Epithelial cell of proximal tubule (primary cell): ENCODE measurements around the gene GNLY. TPM values are rescaled to one million over a fixed set of nuclear protein-coding genes. Genes with fewer than 3 reads are reported as not detected.

ENCODE experiments used
- DNase-seq: peaks from one replicate; pipeline ENCODE4 v3.0.0-alpha.2; 2011; ENCODE audit warnings: low read depth
- H3K4me3 ChIP-seq: 2 replicates; pipeline ENCODE4 v1.5.1; 2011; ENCODE audit warnings: low read depth, mild to moderate bottlenecking, low read length
- total RNA-seq: library from RNA; depleted of rRNA; stranded (reverse); fragments of >200 nt; gene quantifications from 2 replicates; pipeline ENCODE4 v1.2.3, GENCODE V29; 2015
- TF ChIP-seq, protein P1 (sequence below): conservative IDR thresholded peaks from 2 replicates; pipeline ENCODE4 v1.5.1; 2012; ENCODE audit warnings: low read depth, mild to moderate bottlenecking, low read length

GNLY gene
- total RNA-seq, 1 donor from 2014 or later = not detected

DNA sequence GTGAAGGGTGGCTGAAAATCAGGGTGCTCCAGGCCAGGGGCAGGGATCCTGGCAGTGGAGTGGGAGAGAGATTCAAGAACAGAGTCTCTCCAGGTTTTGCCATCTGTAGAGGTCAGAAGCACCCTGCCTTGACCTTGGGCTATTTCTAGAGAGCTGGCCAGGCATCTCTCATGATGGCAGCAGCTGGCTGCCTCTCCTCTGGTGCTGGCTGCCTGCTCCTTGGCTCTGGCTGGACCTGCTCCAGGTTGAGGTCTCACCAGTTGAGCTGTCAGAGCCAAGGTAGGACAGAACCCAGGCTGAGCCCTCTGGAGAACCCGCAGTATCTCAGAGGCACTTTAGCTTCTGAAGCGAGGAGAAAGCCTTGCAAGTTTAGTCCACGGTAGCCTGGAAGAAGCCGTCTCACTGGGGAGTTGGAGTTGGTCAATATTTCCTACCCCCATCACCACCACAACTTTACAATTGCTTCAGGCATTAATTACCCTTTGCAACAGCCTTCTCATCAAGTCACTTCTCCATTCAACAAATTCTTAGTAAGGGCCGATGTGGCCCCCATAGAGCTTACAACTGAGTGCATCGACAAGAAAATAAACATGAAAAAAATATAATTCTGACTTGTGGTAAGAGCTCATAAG lies 25.6 kb downstream of the GNLY start:
- DNase-seq = no peak
- TF ChIP-seq, protein P1, sequence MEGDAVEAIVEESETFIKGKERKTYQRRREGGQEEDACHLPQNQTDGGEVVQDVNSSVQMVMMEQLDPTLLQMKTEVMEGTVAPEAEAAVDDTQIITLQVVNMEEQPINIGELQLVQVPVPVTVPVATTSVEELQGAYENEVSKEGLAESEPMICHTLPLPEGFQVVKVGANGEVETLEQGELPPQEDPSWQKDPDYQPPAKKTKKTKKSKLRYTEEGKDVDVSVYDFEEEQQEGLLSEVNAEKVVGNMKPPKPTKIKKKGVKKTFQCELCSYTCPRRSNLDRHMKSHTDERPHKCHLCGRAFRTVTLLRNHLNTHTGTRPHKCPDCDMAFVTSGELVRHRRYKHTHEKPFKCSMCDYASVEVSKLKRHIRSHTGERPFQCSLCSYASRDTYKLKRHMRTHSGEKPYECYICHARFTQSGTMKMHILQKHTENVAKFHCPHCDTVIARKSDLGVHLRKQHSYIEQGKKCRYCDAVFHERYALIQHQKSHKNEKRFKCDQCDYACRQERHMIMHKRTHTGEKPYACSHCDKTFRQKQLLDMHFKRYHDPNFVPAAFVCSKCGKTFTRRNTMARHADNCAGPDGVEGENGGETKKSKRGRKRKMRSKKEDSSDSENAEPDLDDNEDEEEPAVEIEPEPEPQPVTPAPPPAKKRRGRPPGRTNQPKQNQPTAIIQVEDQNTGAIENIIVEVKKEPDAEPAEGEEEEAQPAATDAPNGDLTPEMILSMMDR = no peak
- H3K4me3 ChIP-seq = no peak overlapping the region

DNA sequence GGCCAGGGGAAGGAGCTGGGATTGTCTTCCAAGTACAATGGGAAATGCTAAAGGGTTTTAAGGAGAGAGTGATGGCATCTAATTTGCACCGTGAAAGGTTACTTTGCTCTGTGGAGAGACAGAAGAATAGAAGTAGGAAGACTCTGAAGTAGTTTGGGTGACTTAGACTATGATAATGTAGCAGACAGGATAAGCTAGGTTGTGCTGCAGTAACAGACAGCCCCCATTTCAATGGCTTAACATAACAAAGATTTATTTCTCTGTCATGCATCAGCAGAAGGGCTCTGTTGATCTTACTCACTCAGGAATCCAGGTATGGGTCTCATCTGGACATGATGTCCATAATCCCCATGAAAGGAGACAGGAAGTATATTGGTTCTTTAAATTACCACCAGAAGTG lies 26.4 kb downstream of the GNLY start:
- H3K4me3 ChIP-seq = no peak overlapping the region
- no peak for DNase-seq
- TF ChIP-seq, protein P1 = no peak

DNA sequence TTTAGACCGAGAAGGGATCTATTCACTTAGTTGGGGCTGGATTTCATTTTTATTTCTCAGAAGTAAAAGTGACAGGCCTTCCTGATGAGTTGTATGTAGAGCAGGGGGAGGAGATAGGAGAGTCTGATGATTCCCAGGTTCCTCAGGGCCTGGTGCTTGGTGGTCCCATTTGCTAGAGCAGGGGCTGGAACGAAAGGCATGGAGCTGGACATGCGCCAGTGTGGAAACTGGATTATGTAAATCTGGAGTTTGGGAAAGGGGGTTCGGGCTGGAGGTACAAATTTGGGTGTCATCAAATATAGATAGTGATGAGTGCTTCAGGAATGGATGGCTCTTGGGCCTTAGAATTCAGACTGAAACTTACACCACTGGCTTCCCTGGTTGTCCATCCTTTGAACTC lies 27.5 kb downstream of the GNLY start:
- TF ChIP-seq, protein P1 = no peak
- no peak overlapping the region for H3K4me3 ChIP-seq

DNA sequence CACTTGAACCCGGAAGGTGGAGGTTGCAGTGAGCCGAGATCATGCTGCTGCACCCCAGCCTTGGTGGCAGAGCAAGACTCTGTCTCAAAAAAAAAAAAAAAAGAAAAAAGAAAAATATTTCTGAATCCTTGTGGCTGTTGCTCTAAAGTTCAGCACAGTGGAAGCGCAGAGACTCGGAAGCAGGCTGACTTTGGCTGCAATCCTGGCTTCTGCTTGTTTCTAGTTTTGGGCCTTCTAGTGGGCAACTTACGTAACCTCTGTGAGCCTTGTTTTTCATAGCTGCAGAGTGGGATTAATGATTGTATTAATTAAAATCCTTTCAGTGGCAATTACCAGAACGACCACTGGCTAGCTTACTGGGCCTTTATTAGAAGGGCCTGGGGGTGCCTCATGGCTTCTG lies 28.4 kb downstream of the GNLY start:
- TF ChIP-seq, protein P1 = no peak
- no peak overlapping the region for H3K4me3 ChIP-seq
- DNase-seq = no peak

More for the DNA sequence above, 27.5 kb downstream of the GNLY start:
- no peak for DNase-seq

DNA sequence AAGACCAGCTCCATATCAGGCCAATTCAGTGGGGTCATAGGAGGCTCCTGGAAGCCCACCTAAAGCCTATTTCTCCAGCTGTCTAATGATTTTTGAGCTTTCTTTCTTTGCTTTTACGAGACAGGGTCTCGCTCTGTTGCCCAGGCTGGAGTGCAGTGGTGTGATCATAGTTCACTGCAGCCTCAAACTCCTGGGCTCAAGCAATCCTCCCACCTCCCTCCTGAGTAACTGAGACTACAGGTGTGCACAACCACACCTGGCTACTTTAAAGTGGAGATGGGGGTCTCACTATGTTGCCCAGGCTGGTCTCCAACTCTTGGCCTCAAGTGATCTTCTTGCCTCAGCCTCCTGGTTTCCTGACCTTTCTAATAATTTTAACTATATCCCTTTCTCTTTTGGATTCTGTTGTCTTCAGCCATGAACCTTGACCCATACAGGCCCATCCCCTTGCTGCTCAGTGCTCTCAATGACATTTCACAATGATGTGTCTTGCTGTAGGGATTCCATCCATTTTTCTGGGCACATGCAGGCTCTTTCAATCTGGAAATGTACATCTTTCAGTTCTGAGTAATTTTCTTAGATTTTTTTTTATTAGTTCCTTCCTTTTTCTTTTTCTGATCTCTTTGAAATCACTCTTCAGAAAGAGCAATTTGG lies 29.7 kb downstream of the GNLY start:
- DNase-seq = no peak
- TF ChIP-seq, protein P1 = no peak
- no peak overlapping the region for H3K4me3 ChIP-seq

DNA sequence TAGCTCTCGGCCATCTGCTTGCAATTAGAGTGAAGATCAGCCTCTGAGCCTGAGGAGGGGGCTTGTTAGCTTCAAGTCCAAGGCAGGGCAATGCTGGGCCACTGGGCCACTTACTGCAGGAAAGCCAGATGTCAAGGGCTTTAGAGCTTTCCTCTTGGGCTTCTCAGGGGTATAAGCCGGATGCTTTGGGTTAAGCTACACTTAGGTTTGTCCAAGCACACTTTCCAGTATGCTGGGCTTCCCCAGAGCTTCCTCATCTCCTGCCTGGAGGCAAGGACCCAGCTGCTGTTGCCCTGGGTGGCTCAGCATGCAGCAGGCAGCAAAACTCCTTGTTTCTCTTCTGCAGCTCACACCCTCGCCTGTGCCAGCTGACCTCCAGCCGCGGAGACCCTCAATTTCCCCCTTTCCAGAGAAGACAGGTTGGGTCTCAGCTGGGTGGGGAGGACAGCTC lies 30.6 kb downstream of the GNLY start:
- TF ChIP-seq, protein P1 = no peak
- no peak for DNase-seq
- no peak overlapping the region for H3K4me3 ChIP-seq

DNA sequence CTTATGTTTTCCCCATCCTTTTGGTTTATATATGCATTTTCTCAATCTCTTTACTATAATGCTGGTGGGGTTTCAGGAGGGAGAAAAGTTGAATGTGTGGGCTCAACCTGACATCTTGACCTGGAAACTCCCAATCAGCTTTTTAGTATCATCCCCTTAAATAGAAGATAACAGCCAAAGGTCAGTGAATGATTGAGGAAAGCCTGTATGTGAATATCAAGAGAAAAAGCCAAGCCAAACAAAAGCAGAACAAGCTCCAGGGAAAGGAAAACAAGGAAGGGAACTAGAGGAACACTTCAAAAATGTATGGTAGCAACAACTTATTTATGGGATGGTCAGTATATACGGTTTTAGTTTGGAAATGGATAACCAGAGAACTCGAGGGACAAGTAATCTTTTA lies 31.3 kb downstream of the GNLY start:
- DNase-seq = no peak
- TF ChIP-seq, protein P1 = no peak
- H3K4me3 ChIP-seq = no peak overlapping the region
